Activated effector memory CD4-positive, alpha-beta T cell treated with Interleukin-2 at 50 U/mL for 16 hours (primary cell): ENCODE results near the gene CAMTA1.

Experiments
- DNase-seq: peaks from one replicate; pipeline ENCODE4 v3.0.0-alpha.2; 2020

Gene CAMTA1

DNA sequence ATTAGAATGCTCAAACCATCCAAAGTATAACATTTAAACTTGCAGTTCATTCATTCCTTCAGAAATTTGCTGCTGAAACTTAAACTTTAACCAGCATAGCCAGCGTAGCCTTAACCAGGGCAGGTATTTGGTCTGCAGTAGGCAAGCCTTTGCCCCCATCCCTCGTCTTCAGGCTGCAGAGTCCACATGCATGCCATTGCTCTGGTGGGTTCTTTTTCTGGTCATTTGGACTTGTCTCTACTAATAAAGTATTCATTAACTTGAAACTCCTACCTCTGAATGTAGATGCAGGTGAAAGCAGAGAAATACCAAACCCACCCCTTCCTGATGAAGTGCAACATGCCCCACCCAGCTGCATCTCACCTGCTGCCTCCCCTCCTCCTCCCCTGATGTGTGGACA, 100.2 kb downstream of the CAMTA1 start:
- DNase-seq: no peak

DNA sequence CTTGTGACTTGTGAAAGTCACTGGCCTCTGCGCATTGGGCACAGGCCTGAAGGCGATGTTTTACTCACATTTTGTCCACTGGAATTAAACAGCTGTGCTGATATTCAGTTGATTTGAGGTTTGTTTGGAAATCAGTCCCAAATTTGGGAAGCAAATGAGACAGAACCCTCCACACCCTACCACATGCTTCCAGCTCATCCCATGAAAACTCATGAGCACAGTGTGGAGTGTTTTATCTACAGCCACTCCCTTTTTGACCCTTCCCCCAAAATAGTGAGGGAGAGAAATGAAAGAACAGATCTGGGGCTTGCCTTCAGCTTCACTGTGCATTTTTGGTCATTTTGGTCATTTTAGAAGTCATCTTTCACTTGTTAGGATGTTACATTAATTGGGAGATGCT, 101.3 kb downstream of the CAMTA1 start:
- no peak for DNase-seq

DNA sequence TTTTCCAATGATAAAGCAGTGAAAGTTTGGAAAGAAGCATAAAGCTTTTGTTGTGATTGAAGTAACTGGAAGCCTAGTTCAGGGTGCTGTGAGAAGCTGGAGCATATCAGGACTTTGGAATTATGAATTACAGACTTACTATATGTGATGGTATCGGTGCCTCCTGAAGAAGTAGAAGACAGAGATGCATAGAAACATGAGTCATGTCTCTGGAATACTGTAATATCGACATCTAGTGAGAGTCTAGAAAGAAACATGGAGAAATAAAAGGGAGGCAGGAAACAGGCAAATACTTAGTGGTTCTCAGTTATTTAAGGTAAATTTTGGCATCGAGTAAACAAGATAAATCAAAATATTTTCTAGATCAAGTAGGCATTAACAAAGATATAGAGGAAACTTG, 103.0 kb downstream of the CAMTA1 start:
- DNase-seq: no peak

GRCh38 chr1:6888870-6889269, 103.6 kb downstream of the CAMTA1 start:
- no peak for DNase-seq

GRCh38 chr1:6889875-6890480, 104.7 kb downstream of the CAMTA1 start:
- no peak for DNase-seq

GRCh38 chr1:6890686-6891085, 105.4 kb downstream of the CAMTA1 start:
- DNase-seq: no peak

DNA sequence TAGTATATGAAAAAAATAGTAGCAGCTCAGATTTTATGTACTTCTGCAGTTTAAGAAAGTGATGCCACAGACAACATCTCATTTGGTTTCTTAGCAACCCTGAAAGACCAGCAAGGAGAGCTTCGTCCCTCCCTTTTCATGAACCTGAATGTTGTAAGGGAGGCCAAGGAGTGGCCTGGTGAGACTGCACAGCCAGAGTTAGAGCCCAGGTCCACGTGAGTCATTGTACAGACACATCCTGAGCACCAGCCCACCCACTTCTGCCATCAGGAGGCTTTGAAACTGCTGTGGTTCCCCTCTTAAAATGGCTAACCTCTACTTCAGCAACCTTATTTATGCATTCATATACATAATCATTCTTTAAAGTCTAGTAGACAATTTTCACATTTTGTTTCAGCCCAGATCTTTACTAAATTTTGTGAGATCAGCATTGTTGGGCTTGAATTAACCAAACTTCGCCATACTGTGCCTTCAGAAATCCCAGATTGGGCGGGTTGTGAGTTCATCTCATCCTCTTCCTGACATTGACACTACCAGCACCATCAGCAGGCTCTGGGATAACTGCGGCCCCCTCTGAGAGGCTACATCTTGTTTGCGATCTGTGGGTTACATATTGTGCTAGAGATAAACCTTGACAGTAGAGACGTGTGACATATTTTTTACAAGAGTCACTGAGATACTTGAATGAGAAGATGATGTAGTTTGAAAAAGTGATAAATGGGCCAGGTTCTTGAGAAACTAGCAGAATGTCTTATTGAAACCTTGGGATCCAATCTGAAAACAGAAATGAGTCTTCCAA, 106.7 kb downstream of the CAMTA1 start:
- DNase-seq: no peak

GRCh38 chr1:6893388-6893787, 108.1 kb downstream of the CAMTA1 start:
- no peak for DNase-seq

GRCh38 chr1:6897138-6897537, 111.9 kb downstream of the CAMTA1 start:
- DNase-seq: no peak

GRCh38 chr1:6898974-6899539, 113.8 kb downstream of the CAMTA1 start:
- no peak for DNase-seq

DNA sequence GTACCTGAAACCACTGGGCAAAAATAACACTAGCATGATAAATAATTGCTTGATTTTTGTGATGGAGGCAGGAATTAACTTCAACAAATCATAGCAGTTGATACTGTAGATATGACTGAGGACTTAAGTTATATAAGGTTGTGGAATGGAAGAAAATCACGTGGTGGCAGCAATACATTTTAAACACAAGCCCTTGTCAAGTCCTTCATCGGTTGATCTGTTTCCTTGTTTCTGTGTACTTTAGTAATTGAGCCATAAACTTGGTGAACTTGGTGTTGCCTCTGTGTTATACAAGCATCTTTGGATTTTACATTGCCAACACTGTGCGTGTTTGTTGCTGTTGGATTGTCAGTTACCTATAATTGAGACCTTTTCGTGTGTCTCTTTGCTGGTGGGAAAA, 114.4 kb downstream of the CAMTA1 start:
- no peak for DNase-seq

DNA sequence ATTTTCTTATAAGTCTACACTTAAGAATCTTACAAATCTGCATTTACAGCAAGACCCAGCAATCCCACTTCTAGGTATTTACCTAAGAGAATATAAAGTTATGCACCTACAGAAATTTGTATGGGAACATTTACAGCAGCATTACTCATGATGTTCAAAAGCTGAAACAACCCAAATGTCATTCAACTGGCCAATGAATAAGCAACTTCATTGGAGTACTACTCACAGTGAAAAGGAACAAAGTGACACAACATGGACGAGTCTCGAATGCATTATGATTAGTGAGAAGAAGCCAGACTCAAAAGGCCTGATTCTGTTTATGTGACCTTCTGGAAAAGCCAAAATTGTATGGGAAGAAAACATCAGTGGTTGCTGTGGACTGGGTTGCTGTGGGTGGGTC, 116.9 kb downstream of the CAMTA1 start:
- DNase-seq: no peak

DNA sequence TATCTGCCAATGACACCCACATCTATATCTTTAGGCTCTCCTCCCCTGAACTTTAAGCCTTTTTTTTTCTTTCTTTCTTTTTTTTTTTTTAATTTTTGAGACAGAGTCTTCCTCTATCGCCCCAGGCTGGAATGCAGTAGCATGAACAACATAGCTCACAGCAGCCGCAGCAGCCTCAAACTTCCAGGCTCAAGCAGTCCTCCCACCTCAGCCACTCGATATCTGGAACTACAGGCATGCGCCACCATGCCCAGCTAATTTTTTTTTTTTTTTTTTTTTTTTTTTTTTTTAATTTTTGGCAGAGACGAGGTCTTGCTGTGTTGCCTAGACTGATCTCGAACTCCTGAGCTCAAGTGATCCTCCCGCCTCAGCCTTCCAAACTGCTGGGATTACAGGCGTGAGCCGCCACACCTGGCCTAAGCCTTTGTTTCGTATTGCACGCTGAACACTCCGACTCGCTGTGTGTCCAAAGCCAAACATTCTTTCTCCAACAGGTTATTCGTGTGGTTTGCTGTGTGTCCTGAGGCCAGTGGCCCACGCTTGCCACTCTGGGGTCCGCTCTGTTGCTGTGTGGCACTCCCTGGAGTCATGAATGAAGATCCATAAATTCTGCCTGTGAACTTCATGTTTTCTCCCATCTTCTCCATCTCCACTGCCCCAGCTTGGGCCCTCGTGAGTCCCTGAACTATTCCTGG, 119.4 kb downstream of the CAMTA1 start:
- no peak for DNase-seq

GRCh38 chr1:6905331-6905730, 120.1 kb downstream of the CAMTA1 start:
- no peak for DNase-seq

GRCh38 chr1:6905790-6906189, 120.5 kb downstream of the CAMTA1 start:
- DNase-seq: no peak

DNA sequence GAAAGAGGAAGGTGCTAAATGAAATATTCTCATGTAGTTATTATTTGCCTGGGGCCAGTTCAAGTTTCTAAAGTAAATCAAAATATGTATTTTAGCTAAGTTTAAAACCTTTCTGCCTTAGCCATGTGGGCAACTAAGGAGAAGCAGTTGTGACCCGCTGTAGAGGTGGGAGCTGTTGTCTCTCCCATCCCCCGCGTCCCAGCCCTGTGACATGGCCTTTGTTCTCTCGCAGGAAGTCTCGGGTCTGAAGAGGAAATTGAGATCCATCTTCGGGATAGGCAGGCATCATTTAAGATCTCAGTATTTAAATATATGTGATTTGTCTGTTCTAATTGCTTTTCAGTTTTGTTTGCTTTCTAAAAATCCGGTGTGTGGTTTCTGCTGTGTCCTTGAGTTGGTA, 121.5 kb downstream of the CAMTA1 start:
- no peak for DNase-seq

DNA sequence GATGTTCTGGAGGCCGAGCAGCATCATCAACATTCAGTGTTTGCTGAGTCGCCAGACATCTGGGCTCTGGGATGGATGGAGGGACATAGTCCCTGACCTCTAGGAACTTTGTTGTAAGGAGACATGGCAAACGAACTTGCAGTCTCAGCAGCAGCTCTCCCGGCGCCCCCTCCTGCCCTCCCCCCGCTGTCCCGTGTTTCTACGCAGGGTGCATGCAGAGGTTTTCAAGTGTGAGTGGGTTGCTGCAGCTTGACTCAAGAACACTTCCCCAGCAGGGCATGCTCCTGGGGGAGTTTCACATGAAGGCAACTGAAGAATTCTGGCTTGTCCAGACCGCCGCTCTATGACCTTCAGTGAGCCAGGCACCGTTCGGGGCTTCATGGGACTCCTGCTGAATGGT, 121.9 kb downstream of the CAMTA1 start:
- DNase-seq: no peak

DNA sequence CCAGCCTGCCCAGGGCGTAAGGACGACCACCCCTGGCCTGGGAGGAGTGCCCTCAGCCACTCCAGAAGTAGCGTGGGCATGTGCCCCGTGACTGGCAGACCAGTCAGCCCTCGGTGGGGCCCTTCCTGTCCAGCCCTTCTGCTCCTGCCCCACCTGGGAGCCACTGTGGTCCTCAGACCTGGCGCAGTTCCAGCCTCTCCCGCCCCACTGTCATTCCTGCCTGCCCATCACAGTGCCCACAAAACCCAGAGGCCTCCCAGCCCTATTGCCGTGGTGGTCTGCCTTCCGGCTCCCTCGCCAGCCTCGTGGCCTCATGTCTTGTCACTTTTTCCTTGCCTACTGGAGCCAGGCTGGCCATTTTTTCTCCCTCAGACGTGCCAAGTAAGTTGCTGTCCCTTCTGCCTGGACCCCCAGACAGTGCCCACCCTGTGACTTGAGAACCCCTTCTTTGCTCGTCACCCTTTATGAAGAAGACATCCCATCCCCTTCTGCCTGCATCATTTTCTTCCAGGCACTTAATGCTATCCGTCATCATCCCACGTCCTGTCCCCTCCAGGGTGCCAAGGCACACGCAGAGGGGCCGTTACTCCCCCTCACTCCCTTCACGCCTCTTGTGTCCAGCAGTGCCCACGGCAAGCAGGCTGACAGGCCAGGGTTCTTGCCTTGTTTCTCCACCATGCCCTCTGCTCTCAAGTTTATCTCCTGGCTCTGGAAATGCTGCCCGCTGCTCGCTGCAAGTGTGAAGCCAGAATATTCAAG, 122.6 kb downstream of the CAMTA1 start:
- DNase-seq: no peak

- no peak for DNase-seq
Observed at GRCh38 chr1:6909401-6909800, 124.1 kb downstream of the CAMTA1 start.

GRCh38 chr1:6909857-6910256, 124.6 kb downstream of the CAMTA1 start:
- no peak for DNase-seq

DNA sequence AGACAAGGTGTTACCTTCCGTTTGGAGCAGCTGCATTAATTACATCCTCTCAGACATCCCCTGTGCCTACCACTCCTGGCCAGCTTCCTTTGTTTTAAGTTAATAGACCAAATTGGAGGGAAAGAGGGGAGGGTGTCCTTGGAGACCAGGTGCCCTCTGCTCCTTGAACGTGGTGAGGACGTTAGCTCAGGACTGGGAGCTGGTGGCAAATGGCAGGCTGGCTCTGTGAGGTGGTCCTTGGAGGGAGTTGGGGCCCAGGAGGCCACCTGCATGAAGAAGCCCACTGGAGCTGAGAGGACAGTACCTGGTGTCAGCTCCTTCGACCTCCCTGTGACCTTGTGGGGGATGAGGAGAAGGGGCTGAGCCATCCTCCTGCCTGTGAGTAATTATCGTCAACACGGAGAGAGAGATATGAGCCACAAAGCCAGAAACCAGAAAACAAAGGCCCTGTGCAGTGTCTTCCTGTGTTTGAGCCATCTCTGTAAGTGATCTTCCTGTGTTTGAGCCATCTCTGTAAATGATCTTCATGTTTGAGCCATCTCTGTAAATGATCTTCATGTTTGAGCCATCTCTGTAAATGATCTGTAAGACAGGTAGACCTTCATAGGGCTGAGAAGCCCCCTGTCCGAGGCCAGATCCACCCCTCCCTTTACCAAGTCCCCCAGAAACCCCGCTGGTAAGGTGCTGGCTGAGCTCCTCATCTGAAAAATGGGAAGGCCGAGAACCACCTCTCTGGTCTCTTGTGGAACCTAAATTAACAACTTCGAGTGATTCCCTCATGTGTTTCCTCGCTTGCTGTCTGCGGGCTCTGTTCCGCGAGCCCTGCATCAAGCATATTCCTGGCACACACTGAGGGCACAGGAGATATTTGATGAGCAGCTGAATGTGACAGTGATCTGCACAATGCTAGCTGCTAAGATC, 126.0 kb downstream of the CAMTA1 start:
- no peak for DNase-seq

DNA sequence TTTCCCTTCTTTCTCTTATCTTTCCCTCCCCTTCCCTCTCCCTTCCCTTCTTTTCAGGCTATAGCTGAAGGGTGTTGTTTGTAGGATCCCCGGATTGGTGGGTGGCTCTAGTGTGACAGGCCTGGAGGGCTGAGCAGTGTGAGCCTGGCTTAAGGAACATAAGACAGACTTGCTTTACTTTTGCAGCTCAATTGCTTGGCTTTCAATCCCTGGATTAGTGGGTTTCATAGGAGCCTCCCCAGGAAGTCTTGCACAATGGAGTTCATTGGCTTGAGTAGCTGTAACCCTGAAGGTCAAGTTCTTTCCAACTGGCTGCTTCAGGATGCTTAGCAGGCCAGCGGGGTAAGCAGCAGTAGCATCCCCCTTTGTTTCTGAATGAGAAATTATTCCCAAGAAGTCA, 126.7 kb downstream of the CAMTA1 start:
- DNase-seq: no peak
